K562 (cell line): ENCODE data around the gene GALNT12. TPM values are rescaled to one million over a fixed set of nuclear protein-coding genes. Genes with fewer than 3 reads are reported as not detected.

Experiments
- ATAC-seq: fragments of 200-7000 bp; cut with Tn5 transposase; 3 replicates; pipeline ENCODE4 v1.9.1; 2020; ENCODE audit warnings: moderate library complexity
- BruUV-seq: library from RNA; stranded (reverse); fragments of 400-500 nt; replicated peaks from 2 replicates; lab custom pipeline; 2021; lab: Mats Ljungman, UMichigan
- CTCF ChIA-PET: fragments of 300-600 bp; formaldehyde crosslinking; extraction: SDS; loops from one replicate; lab custom pipeline; 2021; ENCODE audit warnings: low intra/inter-chr PET ratio; lab: Yijun Ruan, JAX
- POLR2A ChIA-PET: fragments of 300-600, 350-650 bp; sonication (Branson Sonifier 250); formaldehyde crosslinking; extraction: SDS; loops from one replicate; lab custom pipeline; 2021; ENCODE audit warnings: antibody characterized with exemption, inconsistent platforms; lab: Yijun Ruan, JAX
- DNase-seq, 4 experiments: peaks; one replicate each; pipeline versions ENCODE4 v3.0.0 to v3.0.0-alpha.2; 2011 to 2018; ENCODE audit warnings: low spot score in 3 of 4, mixed read lengths in 3 of 4; ENCODE audit errors: extremely low read depth in 1 of 4
- FAIRE-seq: peaks from 2 replicates; lab custom pipeline; 2011; peaks lifted over from hg19 to GRCh38; lab: Jason Lieb, UNC
- H2AFZ ChIP-seq: 2 replicates; pipeline ENCODE4 v1.6.0; 2011; ENCODE audit warnings: low read depth, low read length, control low read depth, inconsistent platforms
- H3K27ac ChIP-seq: fragments of 200-600 bp; 3 replicates; pipeline ENCODE4 v1.8.0; 2011; ENCODE audit warnings: low read depth, mild to moderate bottlenecking, control low read depth, inconsistent platforms, low read length, moderate library complexity, mixed read lengths; ENCODE audit errors: extremely low read depth
- H3K27me3 ChIP-seq, 2 experiments: fragments of 300-600 bp in 1 of 2; 2 replicates in 1 of 2; 3 replicates in 1 of 2; pipeline versions ENCODE4 v1.6.0 to v1.8.0; 2011; ENCODE audit warnings: inconsistent platforms in 2 of 2, low read length in 2 of 2, mild to moderate bottlenecking in 1 of 2, mixed read lengths in 1 of 2, moderate library complexity in 1 of 2; ENCODE audit not compliant: control insufficient read depth in 2 of 2, insufficient read depth in 2 of 2
- H3K36me3 ChIP-seq: fragments of 300-600 bp; 3 replicates; pipeline ENCODE4 v1.8.0; 2011; ENCODE audit warnings: mild to moderate bottlenecking, low read length, inconsistent platforms; ENCODE audit not compliant: control insufficient read depth, insufficient read depth
- H3K4me1 ChIP-seq, 2 experiments: fragments of 200-600 bp in 1 of 2; replicated peaks in 1 of 2; 2 replicates in 1 of 2; 3 replicates in 1 of 2; pipeline versions ENCODE4 v1.5.1 to v1.8.0; 2011; ENCODE audit warnings: inconsistent platforms in 2 of 2, low read length in 2 of 2, mild to moderate bottlenecking in 1 of 2, mixed read lengths in 1 of 2, moderate library complexity in 1 of 2; ENCODE audit not compliant: control insufficient read depth in 2 of 2, insufficient read depth in 2 of 2
- H3K4me2 ChIP-seq: 2 replicates; pipeline ENCODE4 v1.6.1; 2011; ENCODE audit warnings: low read length, control low read depth, inconsistent platforms, mixed read lengths; ENCODE audit not compliant: insufficient read depth
- H3K4me3 ChIP-seq: fragments of 200-600 bp; sonication (generic), shearing (Covaris generic); 2 replicates; pipeline ENCODE4 v1.5.1; 2016; ENCODE audit warnings: control low read depth, inconsistent platforms
- H3K79me2 ChIP-seq: fragments of 200-600 bp; 3 replicates; pipeline ENCODE4 v1.8.0; 2011; ENCODE audit warnings: low read length, inconsistent platforms; ENCODE audit not compliant: control insufficient read depth, insufficient read depth
- H3K9ac ChIP-seq, 2 experiments: 2 replicates each; pipeline versions ENCODE4 v1.6.0 to v1.6.1; 2011; ENCODE audit warnings: low read depth in 2 of 2, low read length in 2 of 2, control low read depth in 1 of 2, inconsistent platforms in 1 of 2, mild to moderate bottlenecking in 1 of 2, mixed read lengths in 1 of 2; ENCODE audit not compliant: insufficient read depth in 1 of 2
- H3K9me1 ChIP-seq: one replicate; pipeline ENCODE4 v1.6.0; 2011; ENCODE audit warnings: inconsistent platforms, mild to moderate bottlenecking, low read length, moderate library complexity; ENCODE audit not compliant: control insufficient read depth, insufficient read depth
- H3K9me3 ChIP-seq: replicated peaks from 2 replicates; pipeline ENCODE4 v1.5.1; 2011; ENCODE audit warnings: low read depth, low read length, inconsistent platforms; ENCODE audit not compliant: control insufficient read depth, insufficient read depth
- H4K20me1 ChIP-seq: replicated peaks from 2 replicates; pipeline ENCODE4 v1.6.1; 2011; ENCODE audit warnings: low read length, inconsistent platforms, mixed read lengths; ENCODE audit not compliant: control insufficient read depth, insufficient read depth
- E2F3 ChIP-seq: fragments of 250-450 bp; sonication (Bioruptor Pico); IDR thresholded peaks from 2 replicates; pipeline ENCODE4 v1.4.0; 2020; ENCODE audit warnings: mild to moderate bottlenecking
- ILK ChIP-seq: fragments of 450-650 bp; IDR thresholded peaks from 2 replicates; pipeline ENCODE4 v1.6.1; 2016; ENCODE audit warnings: missing genetic modification characterization, low read depth, mild to moderate bottlenecking, missing compliant biosample characterization, moderate library complexity, borderline replicate concordance
- MYBL2 ChIP-seq, 2 experiments: fragments of 450-650 bp in 1 of 2; sonication (generic) in 1 of 2; formaldehyde crosslinking in 1 of 2; IDR thresholded peaks; 2 replicates each; pipeline versions ENCODE4 v1.6.1 to v1.8.1; 2017 to 2022; ENCODE audit warnings: borderline replicate concordance in 1 of 2, inconsistent platforms in 1 of 2, low read depth in 1 of 2, mild to moderate bottlenecking in 1 of 2, missing genetic modification reagents in 1 of 2, moderate library complexity in 1 of 2
- SMARCA5 ChIP-seq: fragments of 450-650 bp; IDR thresholded peaks from 2 replicates; pipeline ENCODE4 v1.6.1; 2016
- ZNF79 ChIP-seq: fragments of 250-450 bp; sonication (Bioruptor Pico); IDR thresholded peaks from 2 replicates; pipeline ENCODE4 v1.4.0; 2020; ENCODE audit warnings: low read depth, mild to moderate bottlenecking, moderate library complexity
- WGBS: fragments of 100-300 bp; shearing (Covaris generic); methylation state at CpG from one replicate; pipeline ENCODE4 v1.1.6; 2016; ENCODE audit warnings: low coverage, mixed read lengths; ENCODE audit not compliant: insufficient coverage; ENCODE audit errors: missing lambda C conversion rate; 5-methylcytosine and 5-hydroxymethylcytosine counted together
- in situ Hi-C: fragments of 300-500 bp; cut with MboI; formaldehyde crosslinking; loops from 4 replicates; pipeline ENCODE4 v1.15.0; 2018; ENCODE audit warnings: inconsistent platforms, mixed read lengths
- intact Hi-C: fragments of 100-400 bp; cut with micrococcal nuclease; formaldehyde crosslinking; loops from 2 replicates; pipeline ENCODE4 v1.14.2; 2022
- polyA plus RNA-seq, 8 experiments: library from polyadenylated mRNA; depleted of rRNA in 4 of 8; stranded (reverse) in 5 of 8; unstranded in 3 of 8; fragments of >200 nt; fragmentation: Nextera tagmentation in 2 of 8; fragmentation: Illumina TruSeq in 1 of 8; extraction: Ambion mirVana in 2 of 8; extraction: Trizol in 1 of 8; gene quantifications; 2 replicates each; pipeline versions ENCODE4 v1.2.1 to v1.2.3, GENCODE V29; 2011 to 2014; ENCODE audit warnings: inconsistent platforms in 1 of 8, missing spikeins in 1 of 8
- total RNA-seq, 7 experiments: library from RNA; depleted of rRNA in 6 of 7; stranded (reverse); fragments of >200 nt in 6 of 7; fragmentation: Illumina TruSeq in 2 of 7; extraction: Trizol in 2 of 7; gene quantifications; 2 replicates each; pipeline versions ENCODE4 v1.2.1 to v1.2.3, GENCODE V29; 2011 to 2021; ENCODE audit warnings: low replicate concordance in 1 of 7
- TF ChIP-seq, protein P1 (sequence below), 3 experiments: IDR thresholded peaks in 2 of 3; conservative IDR thresholded peaks in 1 of 3; 2 replicates each; pipeline ENCODE4 v1.5.1; 2011 to 2012; ENCODE audit warnings: low read length in 3 of 3, mild to moderate bottlenecking in 3 of 3, control low read depth in 2 of 3, improper control_type of control experiment in 1 of 3, inconsistent platforms in 1 of 3, low read depth in 1 of 3, mixed read lengths in 1 of 3, moderate library complexity in 1 of 3; ENCODE audit not compliant: insufficient read depth in 2 of 3

Gene GALNT12
- total and polyA plus RNA-seq, 9 of the 15 experiments (the other 6 are each of a cell fraction or from before 2014, with no cell fraction given): 29.7 to 82.9 (median 44.2) TPM

DNA sequence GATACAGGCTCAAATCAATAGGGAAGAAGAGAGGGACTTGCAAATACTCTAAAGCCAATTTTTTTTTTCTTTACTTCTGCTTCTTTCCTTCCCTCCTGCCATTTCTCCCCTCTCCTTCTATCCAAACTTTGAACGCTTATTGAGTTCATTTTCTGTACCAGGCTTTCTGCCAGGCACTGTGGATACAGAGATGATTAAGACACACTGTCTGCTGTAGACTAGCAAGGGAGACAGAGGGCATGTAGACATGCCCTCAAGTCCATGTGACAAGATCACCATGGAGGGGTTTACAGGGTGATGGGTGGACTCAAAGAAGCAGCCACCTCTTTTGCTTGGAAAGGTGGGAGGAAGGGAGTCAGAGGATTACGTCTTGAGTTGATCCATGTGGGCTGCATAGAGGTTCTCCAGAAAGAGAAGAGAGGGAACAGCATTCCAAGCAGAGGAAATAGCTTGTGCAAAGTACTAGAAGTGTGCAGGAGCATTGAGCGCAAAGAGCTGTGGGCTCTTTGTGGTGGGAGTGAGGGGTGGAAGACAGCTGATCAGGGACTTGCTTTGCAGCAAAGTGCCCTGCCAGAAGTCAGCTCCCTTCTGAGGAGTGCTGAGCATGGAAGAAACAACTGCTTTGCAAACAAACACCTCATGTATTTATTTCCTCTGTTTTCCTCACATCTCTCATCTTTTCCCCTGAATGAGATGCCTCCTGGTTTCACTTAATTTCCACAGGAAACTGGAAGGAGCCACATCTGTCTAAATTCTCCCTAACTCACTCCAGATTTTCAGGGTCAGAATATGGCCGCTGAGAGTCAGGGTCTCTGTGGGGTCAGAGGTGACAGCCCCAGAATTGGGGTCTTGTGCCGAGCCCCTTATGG is 71.9 kb downstream of the GALNT12 start (continued):
- no peak for TF ChIP-seq ILK
- no peak for TF ChIP-seq ZNF79 (CRISPR knock-in tag)
- TF ChIP-seq, protein P1, sequence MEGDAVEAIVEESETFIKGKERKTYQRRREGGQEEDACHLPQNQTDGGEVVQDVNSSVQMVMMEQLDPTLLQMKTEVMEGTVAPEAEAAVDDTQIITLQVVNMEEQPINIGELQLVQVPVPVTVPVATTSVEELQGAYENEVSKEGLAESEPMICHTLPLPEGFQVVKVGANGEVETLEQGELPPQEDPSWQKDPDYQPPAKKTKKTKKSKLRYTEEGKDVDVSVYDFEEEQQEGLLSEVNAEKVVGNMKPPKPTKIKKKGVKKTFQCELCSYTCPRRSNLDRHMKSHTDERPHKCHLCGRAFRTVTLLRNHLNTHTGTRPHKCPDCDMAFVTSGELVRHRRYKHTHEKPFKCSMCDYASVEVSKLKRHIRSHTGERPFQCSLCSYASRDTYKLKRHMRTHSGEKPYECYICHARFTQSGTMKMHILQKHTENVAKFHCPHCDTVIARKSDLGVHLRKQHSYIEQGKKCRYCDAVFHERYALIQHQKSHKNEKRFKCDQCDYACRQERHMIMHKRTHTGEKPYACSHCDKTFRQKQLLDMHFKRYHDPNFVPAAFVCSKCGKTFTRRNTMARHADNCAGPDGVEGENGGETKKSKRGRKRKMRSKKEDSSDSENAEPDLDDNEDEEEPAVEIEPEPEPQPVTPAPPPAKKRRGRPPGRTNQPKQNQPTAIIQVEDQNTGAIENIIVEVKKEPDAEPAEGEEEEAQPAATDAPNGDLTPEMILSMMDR (IDR thresholded peaks at IDR 0.05 in 2 of 3, conservative IDR thresholded peaks at IDR 0.05 in 1 of 3; ENCODE audit: insufficient read depth in 2 of 3, low read depth in 1 of 3, low read length in 3 of 3): no peak
- TF ChIP-seq E2F3 (CRISPR knock-in tag): no peak
- no peak for TF ChIP-seq SMARCA5
- TF ChIP-seq MYBL2 (IDR thresholded peaks at IDR 0.05; ENCODE audit: low read depth): no peak
- TF ChIP-seq MYBL2 (CRISPR knock-in tag; IDR thresholded peaks at IDR 0.05; ENCODE audit: borderline replicate concordance): no peak
- TF ChIP-seq, all 486 proteins: peak for 0

DNA sequence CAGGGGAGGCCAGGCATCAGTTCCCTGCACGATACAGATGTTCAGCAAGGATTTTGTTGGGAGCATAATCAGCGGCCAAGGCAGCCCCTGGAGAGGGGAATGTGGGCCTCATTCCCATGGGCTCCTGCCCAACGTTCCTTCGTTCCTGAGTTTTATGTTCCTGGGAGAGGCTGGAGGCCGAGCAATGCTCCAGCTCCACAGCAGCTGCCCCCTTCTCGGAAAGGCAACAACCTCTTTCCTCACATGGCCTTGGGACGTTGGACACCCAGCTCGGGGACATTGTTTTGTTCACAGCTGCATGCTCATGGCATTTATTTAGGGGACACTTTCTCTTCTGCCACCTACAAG is 72.5 kb downstream of the GALNT12 start:
- H2AFZ ChIP-seq: peak overlapping the region; percentile 36; the same call in 1 of the 2 replicates
- no peaks in the 10 kb centered on the region for H3K79me2 ChIP-seq
- no peak overlapping the region for H3K27ac ChIP-seq
- intact Hi-C loops (no loop called here), in situ Hi-C loops (no loop called here)
- H3K4me3 ChIP-seq: no peak overlapping the region
- peaks cover 0 to 1% of the 10 kb centered on the region in 2 experiments; a peak in 2 of 5 replicates for H3K4me1 ChIP-seq
- H3K9me1 ChIP-seq: no peaks in the 10 kb centered on the region
- FAIRE-seq (no peak), DNase-seq (no peak), ATAC-seq (no peak)
- WGBS: 23% methylated on average over 7 of the region's 8 CpGs
- no peaks in the 10 kb centered on the region for H3K27me3 ChIP-seq
- POLR2A ChIA-PET: interaction anchor here (0.8 to 0.9 kb wide), 2 partner anchors 13 to 31 kb away, joined by 3 to 4 read pairs; no protein-coding TSS in a partner anchor
- no peaks in the 10 kb centered on the region for H3K9me3 ChIP-seq
- H3K4me2 ChIP-seq: no peak overlapping the region
- BruUV-seq: no TSS peak
- no peaks in the 10 kb centered on the region for H3K36me3 ChIP-seq
- no peaks in the 10 kb centered on the region for H4K20me1 ChIP-seq
- CTCF ChIA-PET: no interaction called here
- no peak overlapping the region for H3K9ac ChIP-seq
